ENCODE data around the gene HACD2. TPM values are rescaled to one million over a fixed set of nuclear protein-coding genes. Genes with fewer than 3 reads are reported as not detected.

HACD2 gene
- total RNA-seq, 1 donor from 2014 or later = 35.9 TPM

DNA sequence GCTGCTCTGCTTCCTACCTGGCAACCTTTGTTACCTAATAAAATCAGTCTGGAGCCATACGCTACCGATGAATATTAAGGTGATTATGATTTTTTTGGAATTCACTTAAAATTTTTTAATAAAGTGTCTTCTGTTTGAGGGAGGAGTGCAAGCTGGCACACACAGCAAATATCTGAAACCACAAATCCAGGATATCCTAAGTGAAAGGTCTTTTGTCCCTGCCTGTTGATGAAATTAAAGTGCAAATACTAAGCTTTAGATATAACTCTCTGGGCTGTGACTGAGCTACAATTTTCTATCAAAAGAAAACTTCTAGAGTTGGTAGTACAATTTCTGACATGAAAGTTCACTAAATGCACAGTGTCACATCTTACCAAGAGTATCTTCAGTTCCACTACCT is 23.7 kb downstream of the HACD2 start:
- TF ChIP-seq EZH2phosphoT487 (IDR thresholded peaks at IDR 0.05) (no peak), EZH2 (IDR thresholded peaks at IDR 0.05) (no peak)
- TF ChIP-seq, protein P1, sequence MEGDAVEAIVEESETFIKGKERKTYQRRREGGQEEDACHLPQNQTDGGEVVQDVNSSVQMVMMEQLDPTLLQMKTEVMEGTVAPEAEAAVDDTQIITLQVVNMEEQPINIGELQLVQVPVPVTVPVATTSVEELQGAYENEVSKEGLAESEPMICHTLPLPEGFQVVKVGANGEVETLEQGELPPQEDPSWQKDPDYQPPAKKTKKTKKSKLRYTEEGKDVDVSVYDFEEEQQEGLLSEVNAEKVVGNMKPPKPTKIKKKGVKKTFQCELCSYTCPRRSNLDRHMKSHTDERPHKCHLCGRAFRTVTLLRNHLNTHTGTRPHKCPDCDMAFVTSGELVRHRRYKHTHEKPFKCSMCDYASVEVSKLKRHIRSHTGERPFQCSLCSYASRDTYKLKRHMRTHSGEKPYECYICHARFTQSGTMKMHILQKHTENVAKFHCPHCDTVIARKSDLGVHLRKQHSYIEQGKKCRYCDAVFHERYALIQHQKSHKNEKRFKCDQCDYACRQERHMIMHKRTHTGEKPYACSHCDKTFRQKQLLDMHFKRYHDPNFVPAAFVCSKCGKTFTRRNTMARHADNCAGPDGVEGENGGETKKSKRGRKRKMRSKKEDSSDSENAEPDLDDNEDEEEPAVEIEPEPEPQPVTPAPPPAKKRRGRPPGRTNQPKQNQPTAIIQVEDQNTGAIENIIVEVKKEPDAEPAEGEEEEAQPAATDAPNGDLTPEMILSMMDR (IDR thresholded peaks at IDR 0.05) = no peak
- Histone ChIP-seq H4K20me1 (ENCODE audit: low read depth) (peaks cover 7% of the 10 kb centered on the region), H3K4me1 (no peaks in the 10 kb centered on the region), H3K9ac (no peak overlapping the region), H3K79me2 (ENCODE audit: low read depth) (peaks cover 7% of the 10 kb centered on the region), H3K27me3 (no peaks in the 10 kb centered on the region), H3K4me2 (no peak overlapping the region), H2AFZ (replicated peaks) (no peak overlapping the region), H3K36me3 (no peaks in the 10 kb centered on the region), H3K27ac (no peak overlapping the region), H3K4me3 (no peak overlapping the region), H3F3A (ENCODE audit: low read depth) (peaks cover 7% of the 10 kb centered on the region), H3K9me3 (ENCODE audit: low read depth) (no peaks in the 10 kb centered on the region)
- Mint-ChIP-seq H3K36me3 (peaks cover 9% of the 10 kb centered on the region), H3K4me3 (no peak overlapping the region), H3K4me1 (no peaks in the 10 kb centered on the region), H3K9me3 (peaks cover 6% of the 10 kb centered on the region), H3K27me3 (ENCODE audit: insufficient read depth, low read depth) (peaks cover 2% of the 10 kb centered on the region), H3K27ac (no peak overlapping the region)
- no peak for DNase-seq (ENCODE audit: low spot score)

GRCh38 chr3:123559040-123559861 is 25.6 kb downstream of the HACD2 start:
- DNase-seq (ENCODE audit: low spot score) = peak; percentile 78

GRCh38 chr3:123553536-123553935 is 31.3 kb downstream of the HACD2 start:
- H3K36me3 Mint-ChIP-seq = peaks cover 37% of the 10 kb centered on the region
- H3K36me3 ChIP-seq = peaks cover 6% of the 10 kb centered on the region

More at GRCh38 chr3:123559040-123559861, 25.6 kb downstream of the HACD2 start:
- Mint-ChIP-seq H3K27ac (no peak overlapping the region), H3K9me3 (peaks cover 21% of the 10 kb centered on the region), H3K4me3 (no peak overlapping the region), H3K27me3 (ENCODE audit: insufficient read depth, low read depth) (peaks cover 2% of the 10 kb centered on the region), H3K36me3 (peaks cover 20% of the 10 kb centered on the region), H3K4me1 (no peaks in the 10 kb centered on the region)
- Histone ChIP-seq H3K79me2 (ENCODE audit: low read depth) (peaks cover 8% of the 10 kb centered on the region), H3K4me1 (no peaks in the 10 kb centered on the region), H2AFZ (replicated peaks) (no peak overlapping the region), H3K9ac (no peak overlapping the region), H3K27me3 (no peaks in the 10 kb centered on the region), H3F3A (ENCODE audit: low read depth) (peaks cover 7% of the 10 kb centered on the region), H3K36me3 (peaks cover 6% of the 10 kb centered on the region), H3K27ac (no peak overlapping the region), H3K4me3 (no peak overlapping the region), H4K20me1 (ENCODE audit: low read depth) (peaks cover 7% of the 10 kb centered on the region), H3K4me2 (no peak overlapping the region), H3K9me3 (ENCODE audit: low read depth) (no peaks in the 10 kb centered on the region)
- TF ChIP-seq, protein P1 (IDR thresholded peaks at IDR 0.05) = peak; percentile 84
- TF ChIP-seq EZH2 (IDR thresholded peaks at IDR 0.05) (no peak), EZH2phosphoT487 (IDR thresholded peaks at IDR 0.05) (no peak)

More at GRCh38 chr3:123553536-123553935, 31.3 kb downstream of the HACD2 start:
- Histone ChIP-seq H3K79me2 (ENCODE audit: low read depth) (peaks cover 11% of the 10 kb centered on the region), H3K4me1 (no peaks in the 10 kb centered on the region), H3K27ac (no peak overlapping the region), H4K20me1 (ENCODE audit: low read depth) (no peaks in the 10 kb centered on the region), H3F3A (ENCODE audit: low read depth) (peaks cover 4% of the 10 kb centered on the region), H2AFZ (replicated peaks) (no peak overlapping the region), H3K4me3 (no peak overlapping the region), H3K9me3 (ENCODE audit: low read depth) (no peaks in the 10 kb centered on the region), H3K4me2 (no peak overlapping the region), H3K27me3 (no peaks in the 10 kb centered on the region), H3K9ac (no peak overlapping the region)
- peaks cover 34% of the 10 kb centered on the region for H3K9me3 Mint-ChIP-seq
- H3K27ac Mint-ChIP-seq = no peak overlapping the region
- no peaks in the 10 kb centered on the region for H3K4me1 Mint-ChIP-seq
- H3K4me3 Mint-ChIP-seq = no peak overlapping the region
- TF ChIP-seq EZH2 (IDR thresholded peaks at IDR 0.05) (no peak), EZH2phosphoT487 (IDR thresholded peaks at IDR 0.05) (no peak)
- TF ChIP-seq, protein P1 (IDR thresholded peaks at IDR 0.05) = no peak
- DNase-seq (ENCODE audit: low spot score) = no peak
- no peaks in the 10 kb centered on the region for H3K27me3 Mint-ChIP-seq (ENCODE audit: insufficient read depth, low read depth)
